GM23338 (cell line): Measurements from ENCODE around the gene EFNB2. TPM values are rescaled to one million over a fixed set of nuclear protein-coding genes. Genes with fewer than 3 reads are reported as not detected.

ENCODE experiments used
- ATAC-seq: fragments of 200-7000 bp; cut with Tn5 transposase; 3 replicates; pipeline ENCODE4 v1.9.1; 2020
- DNase-seq: peaks from one replicate; pipeline ENCODE4 v3.0.0-alpha.2; 2015; ENCODE audit warnings: low spot score
- H2AFZ ChIP-seq: fragments of 200-600 bp; sonication (generic); 2 replicates; pipeline ENCODE4 v1.8.0; 2016; ENCODE audit warnings: antibody characterized with exemption, mild to moderate bottlenecking, moderate library complexity
- H3F3A ChIP-seq: fragments of 200-600 bp; sonication (generic); replicated peaks from 2 replicates; pipeline ENCODE4 v1.8.0; 2017; ENCODE audit warnings: antibody characterized with exemption, mixed run types, low read depth
- H3K27ac ChIP-seq: fragments of 200-600 bp; sonication (generic); 2 replicates; pipeline ENCODE4 v1.6.1; 2016; ENCODE audit warnings: low read depth
- H3K27me3 ChIP-seq: fragments of 200-600 bp; sonication (generic); 2 replicates; pipeline ENCODE4 v1.8.0; 2016; ENCODE audit warnings: mild to moderate bottlenecking, mixed run types, moderate library complexity; ENCODE audit not compliant: insufficient read depth
- H3K36me3 ChIP-seq: fragments of 200-600 bp; sonication (generic); 2 replicates; pipeline ENCODE4 v1.8.0; 2016; ENCODE audit warnings: mild to moderate bottlenecking; ENCODE audit not compliant: insufficient read depth
- H3K4me1 ChIP-seq: fragments of 200-600 bp; sonication (generic); 2 replicates; pipeline ENCODE4 v1.8.0; 2016; ENCODE audit warnings: mild to moderate bottlenecking, moderate library complexity; ENCODE audit not compliant: insufficient read depth
- H3K4me2 ChIP-seq: fragments of 200-600 bp; sonication (generic); 2 replicates; pipeline ENCODE4 v1.7.1; 2017; ENCODE audit warnings: mixed run types
- H3K4me3 ChIP-seq: fragments of 200-600 bp; sonication (generic); 2 replicates; pipeline ENCODE4 v1.6.1; 2016; ENCODE audit warnings: mixed run types
- H3K79me2 ChIP-seq: fragments of 200-600 bp; sonication (generic); replicated peaks from 2 replicates; pipeline ENCODE4 v1.8.0; 2017; ENCODE audit warnings: mild to moderate bottlenecking; ENCODE audit not compliant: insufficient read depth
- H3K9me2 ChIP-seq: fragments of 200-600 bp; sonication (generic); 2 replicates; pipeline ENCODE4 v1.8.0; 2017; ENCODE audit not compliant: insufficient read depth
- H4K20me1 ChIP-seq: fragments of 200-600 bp; sonication (generic); replicated peaks from 2 replicates; pipeline ENCODE4 v1.8.0; 2017; ENCODE audit warnings: mild to moderate bottlenecking; ENCODE audit not compliant: insufficient read depth
- H3K27ac Mint-ChIP-seq: 2 replicates; pipeline ENCODE4 v1.8.0; 2020; ENCODE audit warnings: inconsistent platforms, mild to moderate bottlenecking, moderate library complexity, mixed read lengths
- H3K27me3 Mint-ChIP-seq: 3 replicates; pipeline ENCODE4 v1.8.0; 2022; ENCODE audit warnings: low read depth, mild to moderate bottlenecking, moderate library complexity, mixed read lengths, inconsistent platforms; ENCODE audit not compliant: insufficient read depth, poor library complexity
- H3K36me3 Mint-ChIP-seq: 3 replicates; pipeline ENCODE4 v1.8.0; 2021; ENCODE audit warnings: low read depth, mild to moderate bottlenecking, inconsistent platforms, moderate library complexity, mixed read lengths
- H3K4me1 Mint-ChIP-seq: 3 replicates; pipeline ENCODE4 v1.8.0; 2020; ENCODE audit warnings: mild to moderate bottlenecking, inconsistent platforms, mixed read lengths
- H3K4me3 Mint-ChIP-seq: 3 replicates; pipeline ENCODE4 v1.8.0; 2021; ENCODE audit warnings: moderate library complexity, mild to moderate bottlenecking, inconsistent platforms, mixed read lengths
- H3K9me3 Mint-ChIP-seq: 3 replicates; pipeline ENCODE4 v1.8.0; 2020; ENCODE audit warnings: moderate library complexity, mild to moderate bottlenecking, inconsistent platforms, mixed read lengths
- CREB1 ChIP-seq: fragments of 250-450 bp; sonication (Bioruptor Pico); IDR thresholded peaks from 2 replicates; pipeline ENCODE4 v1.5.0; 2020; ENCODE audit warnings: low read depth, mild to moderate bottlenecking, moderate library complexity
- EZH2 ChIP-seq: fragments of 200-600 bp; sonication (generic); IDR thresholded peaks from one replicate; pipeline ENCODE4 v1.8.0; 2017; ENCODE audit warnings: antibody characterized with exemption, mild to moderate bottlenecking, low read depth; ENCODE audit not compliant: unreplicated experiment
- EZH2phosphoT487 ChIP-seq: fragments of 200-600 bp; sonication (generic); IDR thresholded peaks from one replicate; pipeline ENCODE4 v1.8.1; 2018; ENCODE audit warnings: antibody characterized with exemption; ENCODE audit not compliant: unreplicated experiment
- JUNB ChIP-seq: IDR thresholded peaks from one replicate; pipeline ENCODE4 v1.6.1; 2016; ENCODE audit warnings: antibody characterized with exemption; ENCODE audit not compliant: unreplicated experiment
- NANOG ChIP-seq: IDR thresholded peaks from 2 replicates; pipeline ENCODE4 v1.6.1; 2016; ENCODE audit warnings: antibody characterized with exemption, borderline replicate concordance
- POLR2AphosphoS5 ChIP-seq: IDR thresholded peaks from 2 replicates; pipeline ENCODE4 v1.6.1; 2016; ENCODE audit warnings: antibody characterized with exemption, low read depth
- STAT1 ChIP-seq: IDR thresholded peaks from one replicate; pipeline ENCODE4 v1.6.1; 2016; ENCODE audit warnings: antibody characterized with exemption; ENCODE audit not compliant: unreplicated experiment
- ZNF114 ChIP-seq: fragments of 250-450 bp; sonication (Bioruptor Pico); IDR thresholded peaks from 2 replicates; pipeline ENCODE4 v1.5.0; 2020; ENCODE audit warnings: mild to moderate bottlenecking, moderate library complexity
- ZNF331 ChIP-seq: fragments of 250-450 bp; sonication (Bioruptor Pico); IDR thresholded peaks from 2 replicates; pipeline ENCODE4 v1.5.0; 2020; ENCODE audit warnings: low read depth, mild to moderate bottlenecking, moderate library complexity
- polyA plus RNA-seq: library from polyadenylated mRNA; unstranded; fragments of >200 nt; fragmentation: Nextera tagmentation; extraction: Ambion mirVana; gene quantifications from 2 replicates; pipeline ENCODE4 v1.2.1, GENCODE V29; 2016
- total RNA-seq: library from RNA; depleted of rRNA; stranded (reverse); fragments of >200 nt; shearing (Covaris generic); gene quantifications from 2 replicates; pipeline ENCODE4 v1.2.3, GENCODE V29; 2014
- TF ChIP-seq, protein P1 (sequence below), 2 experiments: fragments of 200-600 bp in 1 of 2; sonication (generic) in 1 of 2; conservative IDR thresholded peaks; 2 replicates each; pipeline versions ENCODE4 v1.5.1 to v1.6.1; 2016 to 2017; ENCODE audit warnings: antibody characterized with exemption in 2 of 2, low read depth in 2 of 2, mild to moderate bottlenecking in 2 of 2, moderate library complexity in 1 of 2
- TF ChIP-seq, protein P2 (sequence below): IDR thresholded peaks from 2 replicates; pipeline ENCODE4 v1.6.1; 2016; ENCODE audit warnings: antibody characterized with exemption
- TF ChIP-seq, protein P3 (sequence below): fragments of 250-450 bp; sonication (Bioruptor Pico); IDR thresholded peaks from 2 replicates; pipeline ENCODE4 v1.5.0; 2020; ENCODE audit warnings: mild to moderate bottlenecking, moderate library complexity
- TF ChIP-seq, protein P4 (sequence below): IDR thresholded peaks from one replicate; pipeline ENCODE4 v1.6.1; 2018; ENCODE audit warnings: antibody characterized with exemption; ENCODE audit not compliant: unreplicated experiment

The EFNB2 gene
- total and polyA plus RNA-seq, 2 experiments from 2014 or later = 5.7 to 10.9 TPM

DNA sequence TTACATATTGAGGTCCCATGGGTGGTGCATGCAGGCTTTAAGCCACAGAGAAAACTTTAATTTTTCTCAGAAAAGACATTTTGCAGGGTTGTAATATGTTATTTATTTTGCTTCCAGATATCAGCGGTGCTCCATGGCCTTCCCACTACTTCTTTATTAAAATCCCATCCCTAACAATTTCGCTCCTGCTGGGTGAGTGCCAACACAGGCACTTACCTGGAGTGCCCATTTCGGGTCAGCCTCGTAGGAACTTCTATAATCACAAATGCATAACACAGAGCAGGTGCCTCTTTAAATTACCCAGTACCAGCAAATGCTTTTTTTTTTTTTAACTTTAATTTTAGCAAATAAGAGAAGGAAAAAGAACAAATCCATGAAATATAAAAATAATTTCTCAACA, 86.4 kb downstream of the EFNB2 start:
- ATAC-seq (no peak), DNase-seq (no peak)
- Histone ChIP-seq H3K4me1 (no peaks in the 10 kb centered on the region), H2AFZ (no peak overlapping the region), H3K27ac (no peak overlapping the region), H3K36me3 (no peaks in the 10 kb centered on the region), H3K4me2 (no peak overlapping the region), H3F3A (no peaks in the 10 kb centered on the region), H3K79me2 (no peaks in the 10 kb centered on the region), H3K4me3 (no peak overlapping the region), H3K27me3 (no peaks in the 10 kb centered on the region), H3K9me2 (0 out of 2 replicates have a peak, but pooled peaks cover 3% of the 10 kb centered on the region), H4K20me1 (no peaks in the 10 kb centered on the region)
- Mint-ChIP-seq H3K4me1 (peaks cover 7% of the 10 kb centered on the region), H3K36me3 (no peaks in the 10 kb centered on the region), H3K4me3 (no peak overlapping the region), H3K27me3 (peaks cover 5% of the 10 kb centered on the region), H3K9me3 (no peaks in the 10 kb centered on the region), H3K27ac (no peak overlapping the region)
- TF ChIP-seq EZH2phosphoT487 = no peak
- TF ChIP-seq, protein P1, sequence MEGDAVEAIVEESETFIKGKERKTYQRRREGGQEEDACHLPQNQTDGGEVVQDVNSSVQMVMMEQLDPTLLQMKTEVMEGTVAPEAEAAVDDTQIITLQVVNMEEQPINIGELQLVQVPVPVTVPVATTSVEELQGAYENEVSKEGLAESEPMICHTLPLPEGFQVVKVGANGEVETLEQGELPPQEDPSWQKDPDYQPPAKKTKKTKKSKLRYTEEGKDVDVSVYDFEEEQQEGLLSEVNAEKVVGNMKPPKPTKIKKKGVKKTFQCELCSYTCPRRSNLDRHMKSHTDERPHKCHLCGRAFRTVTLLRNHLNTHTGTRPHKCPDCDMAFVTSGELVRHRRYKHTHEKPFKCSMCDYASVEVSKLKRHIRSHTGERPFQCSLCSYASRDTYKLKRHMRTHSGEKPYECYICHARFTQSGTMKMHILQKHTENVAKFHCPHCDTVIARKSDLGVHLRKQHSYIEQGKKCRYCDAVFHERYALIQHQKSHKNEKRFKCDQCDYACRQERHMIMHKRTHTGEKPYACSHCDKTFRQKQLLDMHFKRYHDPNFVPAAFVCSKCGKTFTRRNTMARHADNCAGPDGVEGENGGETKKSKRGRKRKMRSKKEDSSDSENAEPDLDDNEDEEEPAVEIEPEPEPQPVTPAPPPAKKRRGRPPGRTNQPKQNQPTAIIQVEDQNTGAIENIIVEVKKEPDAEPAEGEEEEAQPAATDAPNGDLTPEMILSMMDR (conservative IDR thresholded peaks at IDR 0.05; ENCODE audit: low read depth in 2 of 2) = no peak
- TF ChIP-seq NANOG = no peak
- no peak for TF ChIP-seq JUNB
- TF ChIP-seq STAT1 = no peak
- TF ChIP-seq, protein P2, sequence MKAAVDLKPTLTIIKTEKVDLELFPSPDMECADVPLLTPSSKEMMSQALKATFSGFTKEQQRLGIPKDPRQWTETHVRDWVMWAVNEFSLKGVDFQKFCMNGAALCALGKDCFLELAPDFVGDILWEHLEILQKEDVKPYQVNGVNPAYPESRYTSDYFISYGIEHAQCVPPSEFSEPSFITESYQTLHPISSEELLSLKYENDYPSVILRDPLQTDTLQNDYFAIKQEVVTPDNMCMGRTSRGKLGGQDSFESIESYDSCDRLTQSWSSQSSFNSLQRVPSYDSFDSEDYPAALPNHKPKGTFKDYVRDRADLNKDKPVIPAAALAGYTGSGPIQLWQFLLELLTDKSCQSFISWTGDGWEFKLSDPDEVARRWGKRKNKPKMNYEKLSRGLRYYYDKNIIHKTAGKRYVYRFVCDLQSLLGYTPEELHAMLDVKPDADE = no peak
- TF ChIP-seq POLR2AphosphoS5 = no peak
- TF ChIP-seq, protein P3, sequence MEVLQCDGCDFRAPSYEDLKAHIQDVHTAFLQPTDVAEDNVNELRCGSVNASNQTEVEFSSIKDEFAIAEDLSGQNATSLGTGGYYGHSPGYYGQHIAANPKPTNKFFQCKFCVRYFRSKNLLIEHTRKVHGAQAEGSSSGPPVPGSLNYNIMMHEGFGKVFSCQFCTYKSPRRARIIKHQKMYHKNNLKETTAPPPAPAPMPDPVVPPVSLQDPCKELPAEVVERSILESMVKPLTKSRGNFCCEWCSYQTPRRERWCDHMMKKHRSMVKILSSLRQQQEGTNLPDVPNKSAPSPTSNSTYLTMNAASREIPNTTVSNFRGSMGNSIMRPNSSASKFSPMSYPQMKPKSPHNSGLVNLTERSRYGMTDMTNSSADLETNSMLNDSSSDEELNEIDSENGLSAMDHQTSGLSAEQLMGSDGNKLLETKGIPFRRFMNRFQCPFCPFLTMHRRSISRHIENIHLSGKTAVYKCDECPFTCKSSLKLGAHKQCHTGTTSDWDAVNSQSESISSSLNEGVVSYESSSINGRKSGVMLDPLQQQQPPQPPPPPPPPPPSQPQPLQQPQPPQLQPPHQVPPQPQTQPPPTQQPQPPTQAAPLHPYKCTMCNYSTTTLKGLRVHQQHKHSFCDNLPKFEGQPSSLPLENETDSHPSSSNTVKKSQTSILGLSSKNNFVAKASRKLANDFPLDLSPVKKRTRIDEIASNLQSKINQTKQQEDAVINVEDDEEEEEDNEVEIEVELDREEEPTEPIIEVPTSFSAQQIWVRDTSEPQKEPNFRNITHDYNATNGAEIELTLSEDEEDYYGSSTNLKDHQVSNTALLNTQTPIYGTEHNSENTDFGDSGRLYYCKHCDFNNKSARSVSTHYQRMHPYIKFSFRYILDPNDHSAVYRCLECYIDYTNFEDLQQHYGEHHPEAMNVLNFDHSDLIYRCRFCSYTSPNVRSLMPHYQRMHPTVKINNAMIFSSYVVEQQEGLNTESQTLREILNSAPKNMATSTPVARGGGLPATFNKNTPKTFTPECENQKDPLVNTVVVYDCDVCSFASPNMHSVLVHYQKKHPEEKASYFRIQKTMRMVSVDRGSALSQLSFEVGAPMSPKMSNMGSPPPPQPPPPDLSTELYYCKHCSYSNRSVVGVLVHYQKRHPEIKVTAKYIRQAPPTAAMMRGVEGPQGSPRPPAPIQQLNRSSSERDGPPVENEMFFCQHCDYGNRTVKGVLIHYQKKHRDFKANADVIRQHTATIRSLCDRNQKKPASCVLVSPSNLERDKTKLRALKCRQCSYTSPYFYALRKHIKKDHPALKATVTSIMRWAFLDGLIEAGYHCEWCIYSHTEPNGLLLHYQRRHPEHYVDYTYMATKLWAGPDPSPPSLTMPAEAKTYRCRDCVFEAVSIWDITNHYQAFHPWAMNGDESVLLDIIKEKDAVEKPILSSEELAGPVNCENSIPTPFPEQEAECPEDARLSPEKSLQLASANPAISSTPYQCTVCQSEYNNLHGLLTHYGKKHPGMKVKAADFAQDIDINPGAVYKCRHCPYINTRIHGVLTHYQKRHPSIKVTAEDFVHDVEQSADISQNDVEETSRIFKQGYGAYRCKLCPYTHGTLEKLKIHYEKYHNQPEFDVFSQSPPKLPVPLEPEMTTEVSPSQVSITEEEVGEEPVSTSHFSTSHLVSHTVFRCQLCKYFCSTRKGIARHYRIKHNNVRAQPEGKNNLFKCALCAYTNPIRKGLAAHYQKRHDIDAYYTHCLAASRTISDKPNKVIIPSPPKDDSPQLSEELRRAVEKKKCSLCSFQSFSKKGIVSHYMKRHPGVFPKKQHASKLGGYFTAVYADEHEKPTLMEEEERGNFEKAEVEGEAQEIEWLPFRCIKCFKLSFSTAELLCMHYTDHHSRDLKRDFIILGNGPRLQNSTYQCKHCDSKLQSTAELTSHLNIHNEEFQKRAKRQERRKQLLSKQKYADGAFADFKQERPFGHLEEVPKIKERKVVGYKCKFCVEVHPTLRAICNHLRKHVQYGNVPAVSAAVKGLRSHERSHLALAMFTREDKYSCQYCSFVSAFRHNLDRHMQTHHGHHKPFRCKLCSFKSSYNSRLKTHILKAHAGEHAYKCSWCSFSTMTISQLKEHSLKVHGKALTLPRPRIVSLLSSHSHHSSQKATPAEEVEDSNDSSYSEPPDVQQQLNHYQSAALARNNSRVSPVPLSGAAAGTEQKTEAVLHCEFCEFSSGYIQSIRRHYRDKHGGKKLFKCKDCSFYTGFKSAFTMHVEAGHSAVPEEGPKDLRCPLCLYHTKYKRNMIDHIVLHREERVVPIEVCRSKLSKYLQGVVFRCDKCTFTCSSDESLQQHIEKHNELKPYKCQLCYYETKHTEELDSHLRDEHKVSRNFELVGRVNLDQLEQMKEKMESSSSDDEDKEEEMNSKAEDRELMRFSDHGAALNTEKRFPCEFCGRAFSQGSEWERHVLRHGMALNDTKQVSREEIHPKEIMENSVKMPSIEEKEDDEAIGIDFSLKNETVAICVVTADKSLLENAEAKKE (CRISPR knock-in tag) = no peak
- TF ChIP-seq ZNF331 (CRISPR knock-in tag) = no peak
- TF ChIP-seq, protein P4, sequence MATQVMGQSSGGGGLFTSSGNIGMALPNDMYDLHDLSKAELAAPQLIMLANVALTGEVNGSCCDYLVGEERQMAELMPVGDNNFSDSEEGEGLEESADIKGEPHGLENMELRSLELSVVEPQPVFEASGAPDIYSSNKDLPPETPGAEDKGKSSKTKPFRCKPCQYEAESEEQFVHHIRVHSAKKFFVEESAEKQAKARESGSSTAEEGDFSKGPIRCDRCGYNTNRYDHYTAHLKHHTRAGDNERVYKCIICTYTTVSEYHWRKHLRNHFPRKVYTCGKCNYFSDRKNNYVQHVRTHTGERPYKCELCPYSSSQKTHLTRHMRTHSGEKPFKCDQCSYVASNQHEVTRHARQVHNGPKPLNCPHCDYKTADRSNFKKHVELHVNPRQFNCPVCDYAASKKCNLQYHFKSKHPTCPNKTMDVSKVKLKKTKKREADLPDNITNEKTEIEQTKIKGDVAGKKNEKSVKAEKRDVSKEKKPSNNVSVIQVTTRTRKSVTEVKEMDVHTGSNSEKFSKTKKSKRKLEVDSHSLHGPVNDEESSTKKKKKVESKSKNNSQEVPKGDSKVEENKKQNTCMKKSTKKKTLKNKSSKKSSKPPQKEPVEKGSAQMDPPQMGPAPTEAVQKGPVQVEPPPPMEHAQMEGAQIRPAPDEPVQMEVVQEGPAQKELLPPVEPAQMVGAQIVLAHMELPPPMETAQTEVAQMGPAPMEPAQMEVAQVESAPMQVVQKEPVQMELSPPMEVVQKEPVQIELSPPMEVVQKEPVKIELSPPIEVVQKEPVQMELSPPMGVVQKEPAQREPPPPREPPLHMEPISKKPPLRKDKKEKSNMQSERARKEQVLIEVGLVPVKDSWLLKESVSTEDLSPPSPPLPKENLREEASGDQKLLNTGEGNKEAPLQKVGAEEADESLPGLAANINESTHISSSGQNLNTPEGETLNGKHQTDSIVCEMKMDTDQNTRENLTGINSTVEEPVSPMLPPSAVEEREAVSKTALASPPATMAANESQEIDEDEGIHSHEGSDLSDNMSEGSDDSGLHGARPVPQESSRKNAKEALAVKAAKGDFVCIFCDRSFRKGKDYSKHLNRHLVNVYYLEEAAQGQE = no peak
- no peak for TF ChIP-seq ZNF114 (CRISPR knock-in tag)
- TF ChIP-seq CREB1 (CRISPR knock-in tag) = no peak
- TF ChIP-seq EZH2 = no peak
